ENCODE results near the gene KRT6B.

The KRT6B gene

DNA sequence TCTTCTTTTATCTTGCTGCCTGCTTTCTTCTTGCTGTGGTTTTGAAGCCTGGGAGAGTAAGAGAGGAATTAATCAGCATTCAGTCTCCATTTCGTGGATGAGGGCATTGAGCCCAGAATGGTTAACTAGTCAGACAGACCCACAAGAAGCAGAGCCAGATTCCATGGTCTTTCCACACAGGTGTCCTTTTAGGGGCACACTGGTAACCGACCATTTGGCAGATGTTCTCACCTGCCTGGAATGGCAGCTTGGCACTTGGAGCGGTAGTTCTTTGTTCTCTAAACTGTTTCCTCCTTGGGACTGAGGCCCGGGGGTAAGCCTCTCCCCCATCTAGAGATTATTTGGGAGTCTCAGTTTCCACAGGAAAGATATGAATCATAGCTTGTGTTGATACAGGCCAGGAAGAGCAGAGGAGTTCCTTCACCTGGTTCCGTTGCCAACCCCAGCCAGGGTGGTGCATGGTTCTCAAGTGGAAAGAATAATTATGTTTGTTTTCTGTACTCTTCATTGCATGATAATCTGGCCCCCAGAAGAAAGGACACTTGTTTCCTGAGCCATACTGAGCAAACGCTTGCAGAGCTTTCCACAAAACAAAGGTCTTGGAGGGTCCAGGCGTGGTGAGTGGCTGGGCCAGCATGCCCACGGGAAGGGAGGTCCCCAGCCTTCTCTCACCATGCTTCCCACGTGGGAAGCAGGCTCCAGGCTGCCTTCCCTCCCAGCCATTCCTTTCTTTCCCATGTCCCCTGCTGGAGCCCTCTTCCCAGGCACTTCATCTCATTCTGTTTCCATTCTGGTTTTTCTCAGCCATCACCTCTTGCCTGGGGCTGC is 15.7 kb downstream of the KRT6B start:
- no peak for DNase-seq (ENCODE audit: low read depth in 2 of 2)

DNA sequence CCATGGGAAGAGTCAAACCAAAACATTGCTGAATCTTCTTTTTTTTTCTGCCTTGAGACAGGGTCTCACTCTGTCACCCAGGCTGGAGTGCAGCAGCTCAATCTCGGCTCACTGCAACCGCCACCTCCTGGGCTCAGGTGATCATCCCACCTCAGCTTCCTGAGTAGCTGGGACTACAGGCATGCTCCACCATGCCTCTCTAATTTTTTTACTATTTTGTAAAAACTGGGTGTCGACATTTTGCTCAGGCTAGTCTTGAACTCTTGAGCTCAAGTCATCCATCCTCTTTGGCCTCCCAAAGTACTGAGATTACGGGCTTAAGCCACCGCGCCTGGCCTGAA is 16.3 kb downstream of the KRT6B start:
- no peak for DNase-seq (ENCODE audit: low read depth in 2 of 2)

DNA sequence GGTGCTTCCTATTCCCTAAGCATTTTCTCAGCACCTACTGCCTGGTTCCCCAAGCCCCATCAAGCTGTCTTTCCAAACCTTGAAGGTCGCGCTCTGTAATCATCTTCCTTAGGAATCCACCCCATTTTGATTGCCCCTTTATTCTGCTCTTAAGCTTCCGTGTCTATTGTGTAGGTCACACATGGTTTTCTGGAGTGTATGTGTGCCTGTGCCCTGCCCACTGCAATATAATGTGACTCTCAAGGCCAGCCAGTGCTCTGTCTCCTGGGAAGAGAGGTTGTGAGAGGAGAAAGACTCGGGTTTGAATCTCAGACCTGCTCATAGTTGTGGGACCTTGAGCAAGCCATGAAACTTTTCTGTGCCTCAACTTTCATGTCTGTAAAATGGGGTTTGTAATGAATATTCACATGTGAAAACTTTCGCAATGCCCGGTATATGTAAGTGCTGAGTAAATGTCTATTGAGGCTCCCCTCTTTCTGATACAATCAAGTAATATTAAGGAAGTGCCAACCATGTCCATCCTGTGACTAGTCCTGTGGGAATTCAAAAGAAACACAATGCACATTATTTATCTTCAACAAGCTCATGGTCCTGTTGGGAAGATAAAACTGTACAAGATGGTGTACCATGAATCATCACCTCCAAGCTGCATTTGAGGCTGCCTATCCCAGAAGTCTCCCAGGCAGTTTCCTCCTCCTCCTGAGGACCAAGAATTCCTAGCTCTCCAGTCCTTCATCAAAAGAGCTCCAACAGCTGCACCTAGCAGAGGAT is 17.0 kb downstream of the KRT6B start:
- DNase-seq (ENCODE audit: low read depth in 2 of 2): no peak

DNA sequence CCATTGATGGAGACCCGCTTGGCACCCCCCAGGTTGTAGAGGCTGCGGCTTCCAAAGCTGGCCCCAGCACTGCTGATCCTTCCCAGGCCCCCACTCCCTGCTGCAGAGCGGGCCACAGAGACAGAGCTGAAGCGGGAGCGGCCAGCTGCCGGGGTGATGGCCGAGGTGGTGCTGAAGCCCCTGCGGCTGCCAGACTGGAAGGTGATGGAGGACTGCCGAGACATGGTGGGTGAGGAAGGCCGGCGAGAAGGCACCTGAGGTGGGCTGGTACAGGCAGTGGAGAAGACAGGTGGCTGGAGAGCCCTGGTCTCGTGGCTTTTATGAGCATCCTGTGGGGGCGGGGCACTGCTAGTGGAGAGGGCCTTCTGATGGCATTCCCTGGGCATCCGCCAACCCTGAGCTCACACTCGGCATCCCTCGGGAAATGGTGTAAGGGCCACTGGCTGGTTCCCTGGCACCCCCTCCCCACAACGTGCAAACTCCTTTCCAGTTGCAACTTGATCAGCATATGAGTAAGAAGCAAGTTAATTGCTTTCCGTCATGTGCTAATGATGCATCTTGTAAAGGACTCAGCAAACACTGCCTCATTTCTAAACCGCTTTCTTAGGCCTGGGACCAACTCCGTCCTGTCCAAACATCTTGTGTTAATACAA is 17.7 kb downstream of the KRT6B start, which contains the start of gene KRT75:
TSS of gene KRT75 (minus strand) at position 291 of the 653 bp plus-strand sequence. CDS start at position 224, 67 bp downstream.
- DNase-seq (ENCODE audit: low read depth in 2 of 2): no peak

DNA sequence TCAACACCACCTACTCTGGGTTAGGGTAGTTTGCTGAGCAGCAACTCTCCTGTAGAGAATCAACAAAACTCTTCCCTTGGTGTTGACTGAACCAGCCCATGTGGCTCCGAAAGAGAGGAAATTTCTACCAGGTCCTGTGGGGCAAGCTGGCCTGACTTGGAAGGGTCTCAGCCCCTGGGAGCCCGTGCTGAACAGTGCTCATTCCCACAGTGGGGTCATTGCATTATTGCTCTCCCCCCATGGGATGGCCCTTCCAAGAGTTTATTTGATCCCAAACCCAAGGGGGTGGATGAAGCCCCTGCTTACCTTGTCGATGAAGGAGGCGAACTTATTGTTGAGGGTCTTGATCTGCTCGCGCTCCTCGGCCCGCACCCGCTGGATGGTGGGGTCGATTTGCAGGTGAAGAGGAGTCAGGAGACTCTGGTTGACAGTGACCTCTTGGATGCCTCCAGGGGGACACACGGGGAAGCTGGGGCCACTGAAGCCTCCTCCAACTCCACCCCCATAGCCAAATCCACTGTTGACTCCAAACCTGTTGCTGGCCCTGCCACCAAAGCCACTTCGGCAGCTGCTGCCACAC is 18.4 kb downstream of the KRT6B start:
- DNase-seq (ENCODE audit: low read depth in 2 of 2): no peak

DNA sequence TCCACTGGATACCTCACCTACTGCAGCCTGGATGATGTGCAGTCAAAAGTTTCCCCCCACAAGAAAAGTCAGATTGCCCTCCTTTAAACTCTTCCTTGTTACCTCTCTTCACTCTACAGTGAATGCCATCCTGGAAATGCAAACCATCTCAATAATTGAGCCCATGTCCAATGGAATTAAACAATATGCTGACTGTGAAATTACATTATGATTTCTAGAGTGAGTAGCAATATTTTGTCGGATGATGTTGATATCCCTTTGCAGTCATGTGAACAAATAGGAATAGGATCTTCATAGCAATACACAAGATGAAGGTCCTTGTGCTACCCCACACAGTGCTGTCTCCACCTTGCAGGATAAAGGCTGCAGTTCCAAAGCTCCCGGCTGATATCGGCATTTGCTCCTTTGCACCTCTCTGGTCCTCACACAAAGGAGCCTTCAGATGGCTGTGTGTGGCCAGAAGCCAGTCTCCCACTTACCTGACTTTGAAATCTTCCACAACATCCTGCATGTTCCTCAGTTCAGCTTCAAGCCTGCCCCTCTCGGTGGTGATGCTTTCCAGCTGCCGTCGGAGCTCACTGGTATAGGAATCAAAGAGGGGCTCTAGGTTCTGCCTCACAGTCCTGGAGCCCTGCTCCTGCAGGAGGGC is 19.3 kb downstream of the KRT6B start:
- DNase-seq (ENCODE audit: low read depth in 2 of 2): no peak

DNA sequence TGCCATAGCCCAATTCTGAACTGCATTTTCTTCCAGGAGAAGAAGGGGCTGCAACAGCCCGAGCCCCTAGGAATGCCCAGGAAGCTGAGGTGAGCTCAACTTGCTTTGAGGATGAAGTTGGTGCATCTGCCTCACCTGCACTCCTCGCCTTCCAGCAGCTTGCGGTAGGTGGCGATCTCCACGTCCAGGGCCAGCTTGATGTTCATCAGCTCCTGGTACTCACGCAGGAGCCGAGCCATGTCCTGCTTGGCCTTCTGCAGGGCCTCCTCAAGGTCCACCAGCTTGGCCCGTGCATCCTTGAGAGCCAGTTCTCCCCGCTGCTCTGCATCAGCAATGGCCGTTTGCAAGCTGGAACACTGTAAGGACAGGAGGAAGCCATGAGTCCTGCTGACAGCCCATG is 23.8 kb downstream of the KRT6B start:
- no peak for DNase-seq (ENCODE audit: low read depth in 2 of 2)

DNA sequence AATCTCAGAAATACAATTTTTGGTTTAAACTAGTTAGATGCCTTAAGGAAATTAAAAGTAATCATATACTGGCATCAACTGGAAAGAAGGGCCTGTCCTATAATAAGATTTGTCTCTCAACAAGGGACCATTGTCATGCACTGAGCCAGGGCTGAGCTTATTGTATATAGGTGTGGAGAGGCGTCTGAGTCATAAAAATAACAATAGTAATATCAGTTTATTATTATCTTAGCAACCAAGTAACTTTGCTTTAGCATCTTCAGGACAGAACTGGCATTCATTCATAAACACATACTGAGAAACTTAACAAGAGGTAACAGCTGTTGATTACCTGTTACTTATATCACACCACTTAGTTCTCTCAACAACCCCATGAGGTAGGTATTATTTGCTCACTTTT is 24.9 kb downstream of the KRT6B start:
- no peak for DNase-seq (ENCODE audit: low read depth in 2 of 2)

DNA sequence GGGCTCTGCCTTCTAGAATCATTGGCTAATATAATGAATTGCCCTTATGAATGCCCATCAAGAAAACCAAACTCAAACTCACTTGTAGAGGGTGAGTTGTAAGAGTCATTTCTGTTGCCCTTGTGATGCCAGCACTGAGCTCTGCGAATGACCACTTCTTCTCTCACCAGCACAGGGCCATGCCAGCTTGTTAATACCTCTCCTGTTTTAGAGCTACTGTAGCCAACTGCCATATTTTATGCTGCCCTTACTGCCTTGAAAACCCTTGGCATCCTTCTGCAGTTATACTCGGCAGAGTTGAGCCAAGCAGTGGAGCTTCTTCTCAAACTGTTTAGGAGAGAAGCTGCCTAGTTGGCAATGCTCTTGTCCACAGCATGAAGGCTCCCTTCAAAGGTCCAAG is 25.9 kb downstream of the KRT6B start:
- no peak for DNase-seq (ENCODE audit: low read depth in 2 of 2)

DNA sequence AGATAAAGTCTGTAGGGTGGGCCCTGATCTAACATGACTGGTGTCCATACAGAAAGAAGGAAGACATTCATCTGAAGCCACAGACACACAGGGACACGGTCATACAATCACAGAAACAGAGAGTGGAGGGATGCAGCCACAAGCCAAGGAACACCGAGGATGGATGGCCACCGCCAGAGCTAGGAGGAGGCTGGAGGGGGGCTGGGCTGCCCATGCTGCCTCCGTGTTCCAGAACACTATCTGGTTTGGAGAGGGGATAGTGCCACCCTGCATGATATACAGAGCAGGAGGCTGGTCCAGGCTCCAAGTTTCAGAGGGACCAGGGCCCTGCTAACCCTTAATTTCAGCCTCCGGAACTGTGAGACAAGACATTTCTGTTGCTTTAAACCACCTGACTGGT is 26.5 kb downstream of the KRT6B start:
- DNase-seq (ENCODE audit: low read depth in 2 of 2): no peak

DNA sequence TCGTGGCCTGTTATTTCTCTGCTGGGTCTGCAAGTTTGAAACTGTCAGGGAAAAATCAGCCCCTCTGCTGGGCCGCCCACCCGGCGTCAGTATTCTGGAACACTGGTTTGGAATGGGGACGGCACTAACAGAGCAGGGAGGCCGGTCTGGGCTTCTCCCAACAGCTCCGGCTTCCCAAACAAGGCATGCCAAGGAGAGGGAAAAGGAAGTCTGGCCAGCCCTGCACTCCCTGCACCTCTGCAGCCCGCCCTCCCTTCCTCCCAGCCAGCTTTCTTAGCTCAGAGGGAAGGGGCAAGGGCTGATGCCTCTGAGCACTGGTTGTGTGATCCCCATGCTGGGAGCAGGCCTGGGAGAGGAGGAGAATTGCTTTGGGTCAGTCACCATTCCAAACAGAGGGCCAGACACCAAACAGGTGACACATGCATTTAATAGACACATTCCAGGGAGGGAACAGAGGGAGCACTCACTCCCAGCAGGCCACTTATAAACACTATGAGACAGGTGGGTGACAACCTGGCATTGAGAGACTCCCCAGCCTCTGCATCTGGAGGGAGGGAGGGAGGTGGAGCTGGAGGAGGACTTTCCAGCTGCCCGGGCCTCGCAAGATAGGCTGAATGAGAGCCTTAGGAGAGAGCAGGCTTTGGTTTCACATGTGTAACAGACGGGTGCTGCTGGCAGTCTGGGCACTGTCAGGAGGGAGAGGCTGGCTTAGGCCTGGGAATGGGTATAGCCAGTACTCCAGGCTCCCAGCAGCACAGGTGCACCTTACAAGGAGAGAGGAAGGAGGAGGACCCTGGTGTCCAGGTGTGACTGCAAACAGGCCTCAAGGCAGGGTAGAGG is 28.1 kb downstream of the KRT6B start:
- no peak for DNase-seq (ENCODE audit: low read depth in 2 of 2)

DNA sequence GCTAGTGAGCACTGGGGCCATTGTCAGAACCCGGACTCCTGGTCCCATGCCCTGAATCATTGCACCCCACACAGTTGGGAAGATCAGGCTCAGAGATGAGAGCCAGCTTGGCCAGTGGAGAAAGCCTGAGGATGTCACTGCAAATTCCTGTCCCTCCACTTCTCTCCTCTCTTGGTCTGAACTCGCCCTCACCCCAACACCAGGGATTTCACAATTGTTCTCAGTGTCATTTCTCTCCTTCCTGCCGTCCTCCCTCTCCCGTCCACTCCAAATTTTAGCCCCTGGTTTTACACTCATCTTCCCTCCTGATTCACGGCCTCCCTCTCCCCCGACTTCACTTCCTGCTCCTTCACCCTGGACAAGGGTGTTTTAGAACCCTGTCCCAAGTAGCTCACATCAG is 28.9 kb downstream of the KRT6B start:
- no peak for DNase-seq (ENCODE audit: low read depth in 2 of 2)

DNA sequence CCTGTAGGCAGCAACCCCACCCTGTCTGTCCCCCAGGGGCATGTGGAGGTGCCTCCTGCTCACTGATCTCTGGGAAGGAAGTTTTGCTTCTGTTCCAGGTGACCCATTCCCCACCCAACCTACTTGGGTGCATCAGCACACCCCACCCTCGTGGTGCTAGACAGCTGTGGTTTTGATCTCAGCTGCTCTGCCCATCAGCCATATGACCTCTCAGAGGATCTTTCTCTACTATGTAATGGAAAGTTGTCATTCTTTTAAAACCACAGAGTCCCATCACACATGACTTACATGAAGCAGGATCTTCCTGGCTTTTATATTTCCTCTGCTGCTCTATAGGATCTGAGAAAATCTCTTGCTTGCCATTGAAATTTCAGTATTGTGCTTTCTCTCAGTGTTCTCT is 32.3 kb downstream of the KRT6B start:
- DNase-seq (ENCODE audit: low read depth in 2 of 2): no peak

DNA sequence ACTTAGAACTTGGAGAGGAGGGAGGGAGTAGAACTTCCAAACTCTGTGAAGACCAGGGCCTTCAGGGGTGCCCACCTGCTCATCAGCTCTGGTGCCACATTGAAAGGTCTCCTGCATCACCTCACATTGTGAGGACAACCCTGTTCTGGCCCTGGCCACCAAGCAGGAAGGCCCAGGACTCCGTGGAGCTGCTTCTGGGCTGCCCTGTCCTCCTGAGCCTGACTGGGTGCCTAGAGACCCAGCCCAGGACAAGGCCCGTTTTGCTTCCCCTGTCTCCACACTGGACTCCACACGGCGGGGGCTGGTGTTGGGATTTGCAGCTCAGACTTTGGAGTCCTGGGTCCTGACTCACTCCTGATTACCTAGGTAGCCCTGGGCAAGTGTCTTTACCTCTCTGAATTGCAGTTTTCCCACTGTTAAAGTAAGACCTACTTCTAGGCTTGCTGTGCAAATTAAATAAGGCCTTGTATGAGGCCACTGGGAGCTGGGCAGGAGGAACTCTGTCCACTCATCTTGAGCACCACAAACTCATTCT is 33.3 kb downstream of the KRT6B start:
- no peak for DNase-seq (ENCODE audit: low read depth in 2 of 2)

DNA sequence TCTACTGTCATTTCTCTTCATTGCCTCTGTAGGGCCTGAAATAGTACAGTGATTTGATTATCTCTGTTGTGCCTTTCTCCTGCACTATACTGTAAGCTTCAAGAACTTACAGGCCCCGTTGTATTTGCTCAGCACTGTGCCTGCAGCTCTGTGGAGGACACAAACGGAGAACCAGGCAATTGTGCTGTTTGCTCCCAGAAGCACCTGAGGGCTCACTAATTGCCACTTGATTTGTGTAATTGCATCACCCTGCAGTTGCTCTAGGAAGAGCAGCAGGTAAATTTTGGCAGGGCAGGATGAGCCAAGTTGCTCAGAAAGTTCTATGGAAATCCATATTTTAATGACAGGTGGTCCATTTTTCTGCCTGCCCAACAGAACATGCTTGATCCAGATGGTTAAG is 34.2 kb downstream of the KRT6B start:
- DNase-seq (ENCODE audit: low read depth in 2 of 2): no peak

DNA sequence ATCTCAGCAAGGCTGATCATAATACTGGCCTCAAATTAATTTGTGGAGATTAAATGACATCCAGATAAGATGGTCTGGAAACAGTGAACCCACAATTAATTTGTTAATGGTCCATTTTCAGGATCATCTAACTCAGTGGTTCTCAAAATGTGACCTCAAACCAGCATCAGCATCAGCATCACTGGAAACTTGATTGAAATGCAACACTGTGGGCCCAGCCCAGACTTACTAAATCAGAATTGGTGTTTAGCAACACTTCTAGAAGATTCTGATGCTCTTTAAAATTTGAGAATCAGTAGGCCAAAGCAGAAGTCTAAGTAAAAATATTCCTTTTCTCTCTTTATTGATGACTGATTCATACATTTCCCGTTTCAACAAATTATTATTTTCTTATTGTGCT is 35.2 kb downstream of the KRT6B start:
- no peak for DNase-seq (ENCODE audit: low read depth in 2 of 2)

DNA sequence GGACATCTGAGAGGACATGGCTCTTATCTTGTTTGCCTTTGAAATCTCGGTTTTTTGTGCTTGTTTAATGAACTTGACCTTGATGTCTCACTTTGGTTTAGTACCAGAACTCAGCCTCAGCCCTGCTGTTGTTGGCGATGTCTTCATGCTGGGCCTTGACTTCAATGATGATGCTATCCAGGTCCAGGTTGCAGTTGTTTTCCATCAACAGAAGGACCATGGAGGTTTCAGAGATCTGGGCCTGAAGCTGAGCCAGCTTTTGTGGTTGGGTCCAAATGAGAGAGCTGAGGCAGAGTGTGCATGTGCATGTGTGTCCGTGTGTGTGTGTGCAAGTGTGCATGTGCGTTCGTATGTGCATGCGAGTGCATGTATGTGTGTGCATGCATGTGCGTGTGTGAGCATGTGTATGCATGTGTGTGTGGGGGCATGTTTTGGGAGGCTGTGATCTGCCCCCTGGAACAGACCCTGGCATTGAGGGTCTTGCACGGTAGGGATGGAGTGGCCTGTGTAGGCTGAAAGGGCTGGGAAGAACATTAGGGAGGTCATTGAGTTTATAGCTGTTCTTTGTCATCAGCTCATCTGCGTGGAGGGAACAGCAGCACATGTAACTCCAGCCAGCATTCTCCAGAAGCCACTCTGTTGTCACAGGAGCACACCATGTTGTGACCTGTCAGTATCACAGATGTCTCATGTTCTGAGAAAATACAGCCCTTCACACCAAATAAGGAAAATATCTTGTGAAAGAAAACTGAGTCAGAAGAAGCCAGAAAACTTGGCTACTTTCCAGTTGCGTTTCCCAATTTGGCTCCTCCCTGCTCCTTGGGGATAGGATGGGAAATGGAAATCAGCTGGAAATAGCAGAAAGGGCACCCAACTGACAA is 35.8 kb downstream of the KRT6B start:
- DNase-seq (ENCODE audit: low read depth in 2 of 2): no peak

DNA sequence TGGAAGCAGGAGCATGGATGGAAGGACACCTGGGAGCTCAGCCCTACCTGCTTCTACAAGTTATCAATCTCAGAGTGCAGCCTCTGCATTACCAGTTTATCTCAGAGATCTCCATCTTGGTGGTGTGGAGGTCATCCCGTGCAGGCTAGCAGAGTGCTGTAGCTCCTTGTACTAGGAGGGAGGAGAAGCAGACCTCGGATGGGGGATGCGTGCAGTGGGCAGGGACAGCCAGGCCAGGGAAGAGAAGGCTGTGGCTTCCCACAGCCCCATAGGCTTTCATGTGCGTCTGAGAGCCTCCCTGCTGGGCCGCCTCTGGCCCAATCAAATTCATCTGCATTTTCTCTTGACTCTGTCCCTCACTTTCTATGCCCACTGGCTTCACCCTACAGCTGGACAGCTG is 37.0 kb downstream of the KRT6B start:
- no peak for DNase-seq (ENCODE audit: low read depth in 2 of 2)

DNA sequence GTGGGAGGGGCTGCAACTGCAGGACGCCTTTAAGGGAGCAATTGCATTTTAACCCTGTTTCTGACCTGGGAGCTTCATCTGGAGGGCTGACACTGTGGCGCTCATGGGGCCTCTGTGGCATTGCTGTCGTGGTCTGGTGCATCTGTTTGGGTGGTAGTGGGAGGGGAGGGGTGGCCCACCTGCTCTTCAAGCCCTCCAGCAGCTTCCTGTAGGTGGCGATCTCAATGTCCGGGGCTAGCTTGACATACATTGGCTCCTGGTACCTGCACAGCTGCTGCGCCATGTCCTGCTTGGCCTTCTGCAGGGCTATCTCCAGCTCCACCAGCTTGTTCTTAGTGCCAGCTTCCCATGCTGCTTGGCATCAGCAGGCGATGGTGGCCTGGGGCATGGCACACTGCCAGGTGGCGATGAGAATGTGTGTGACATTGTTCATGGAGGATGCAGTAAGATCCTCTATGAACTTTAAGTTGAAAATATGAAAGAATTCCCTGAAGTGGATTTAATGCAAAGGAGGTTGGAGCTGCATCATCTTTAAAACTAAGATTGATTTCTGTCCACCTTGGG is 38.1 kb downstream of the KRT6B start:
- no peak for DNase-seq (ENCODE audit: low read depth in 2 of 2)
